NCI-H748 (cell line): ENCODE results near the gene RAB11A.

Experiments used
- DNase-seq: peaks from one replicate; lab custom pipeline; 2025; ENCODE audit not compliant: unreplicated experiment; lab: John Stamatoyannopoulos, UW

Gene RAB11A

GRCh38 chr15:65869126-65869953 lies at the start of gene RAB11A:
Gene RAB11A (plus strand): TSS chr15:65869491. CDS start chr15:65869586, 95 bp downstream.
- peak; percentile 96 for DNase-seq

DNA sequence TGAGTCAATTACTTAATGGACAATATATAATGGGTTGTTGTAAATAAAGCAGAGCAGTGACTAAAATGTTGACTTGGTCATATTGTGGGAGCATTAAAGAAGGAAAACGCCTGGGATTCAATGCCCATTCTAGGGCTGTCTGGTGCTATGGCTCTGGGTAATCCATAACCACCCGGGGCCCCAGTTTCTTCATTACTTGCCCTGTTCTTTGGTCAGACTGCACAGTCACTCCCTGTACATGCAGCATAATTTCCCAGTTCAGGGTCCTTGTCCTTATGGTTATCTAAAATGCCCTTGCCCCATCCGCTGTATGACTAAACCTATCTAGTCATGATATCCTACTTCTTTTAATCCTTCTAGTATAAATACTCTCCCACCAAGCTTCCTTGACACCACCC lies 49.7 kb upstream of the RAB11A start:
- peak; percentile 77 for DNase-seq

DNA sequence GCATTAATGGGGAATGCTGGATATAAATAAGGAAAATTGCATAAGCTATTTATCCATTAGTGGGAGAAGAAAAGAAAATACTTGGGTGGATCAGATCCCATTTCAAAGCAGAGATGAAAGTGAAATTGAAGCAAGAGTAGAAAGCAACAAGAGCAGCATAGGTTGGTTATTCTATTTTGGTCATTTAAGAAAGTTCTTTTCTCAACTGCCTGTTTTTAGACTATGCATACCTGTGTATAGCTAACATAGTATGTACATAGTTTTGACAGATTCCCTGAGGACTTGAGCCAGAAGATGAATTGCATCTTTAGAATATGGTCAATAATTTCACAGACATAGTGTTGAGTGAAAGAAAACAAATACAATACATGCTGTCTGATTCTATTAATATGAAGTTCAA lies 48.2 kb upstream of the RAB11A start:
- DNase-seq = no peak

DNA sequence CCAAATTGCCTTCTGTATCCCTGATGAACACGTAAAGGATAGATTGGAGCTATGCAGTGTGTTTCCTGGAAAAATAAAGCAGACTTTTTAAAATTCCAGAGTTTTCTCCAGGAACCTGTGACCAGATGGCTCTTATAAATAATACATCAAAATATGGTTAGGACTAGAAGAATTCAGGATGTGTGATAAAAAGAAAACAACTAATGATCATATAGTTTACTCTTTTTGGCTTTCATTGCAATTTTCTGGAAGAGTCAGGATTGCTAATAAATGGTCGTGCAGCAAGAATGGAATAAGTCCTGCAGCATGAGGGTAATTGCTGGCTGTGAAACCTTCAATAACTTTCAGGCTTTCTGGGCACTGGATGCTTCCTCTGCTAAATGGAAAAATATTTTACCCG lies 47.0 kb upstream of the RAB11A start:
- DNase-seq = no peak

GRCh38 chr15:65824031-65824743 lies 45.1 kb upstream of the RAB11A start:
- DNase-seq = peak; percentile 74

- no peak for DNase-seq
Observed at GRCh38 chr15:65824941-65825544, 44.2 kb upstream of the RAB11A start.

DNA sequence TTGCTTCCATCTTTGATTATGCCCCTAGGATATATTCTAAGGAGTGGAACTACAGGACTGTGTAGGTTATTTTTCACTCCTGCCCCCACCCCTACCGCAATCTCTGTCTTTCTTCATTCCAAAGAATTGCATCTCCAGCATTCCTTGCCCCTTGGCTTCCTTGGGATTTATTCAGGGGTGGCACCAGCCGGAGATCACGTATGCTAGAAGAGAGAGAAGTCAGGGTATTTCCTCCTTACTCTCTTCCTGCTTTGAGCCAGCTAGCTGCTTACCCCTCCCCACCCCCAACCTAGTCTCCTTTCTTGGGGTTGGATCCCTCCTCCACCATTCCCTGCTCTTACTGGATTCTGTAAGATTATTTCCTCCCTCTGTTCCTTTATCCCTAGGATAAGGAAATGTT lies 42.2 kb upstream of the RAB11A start:
- DNase-seq = no peak

- DNase-seq = no peak
Observed at GRCh38 chr15:65828585-65828984, 40.7 kb upstream of the RAB11A start.

- peak; percentile 63 for DNase-seq
Observed at GRCh38 chr15:65829130-65829764, 40.0 kb upstream of the RAB11A start.

DNA sequence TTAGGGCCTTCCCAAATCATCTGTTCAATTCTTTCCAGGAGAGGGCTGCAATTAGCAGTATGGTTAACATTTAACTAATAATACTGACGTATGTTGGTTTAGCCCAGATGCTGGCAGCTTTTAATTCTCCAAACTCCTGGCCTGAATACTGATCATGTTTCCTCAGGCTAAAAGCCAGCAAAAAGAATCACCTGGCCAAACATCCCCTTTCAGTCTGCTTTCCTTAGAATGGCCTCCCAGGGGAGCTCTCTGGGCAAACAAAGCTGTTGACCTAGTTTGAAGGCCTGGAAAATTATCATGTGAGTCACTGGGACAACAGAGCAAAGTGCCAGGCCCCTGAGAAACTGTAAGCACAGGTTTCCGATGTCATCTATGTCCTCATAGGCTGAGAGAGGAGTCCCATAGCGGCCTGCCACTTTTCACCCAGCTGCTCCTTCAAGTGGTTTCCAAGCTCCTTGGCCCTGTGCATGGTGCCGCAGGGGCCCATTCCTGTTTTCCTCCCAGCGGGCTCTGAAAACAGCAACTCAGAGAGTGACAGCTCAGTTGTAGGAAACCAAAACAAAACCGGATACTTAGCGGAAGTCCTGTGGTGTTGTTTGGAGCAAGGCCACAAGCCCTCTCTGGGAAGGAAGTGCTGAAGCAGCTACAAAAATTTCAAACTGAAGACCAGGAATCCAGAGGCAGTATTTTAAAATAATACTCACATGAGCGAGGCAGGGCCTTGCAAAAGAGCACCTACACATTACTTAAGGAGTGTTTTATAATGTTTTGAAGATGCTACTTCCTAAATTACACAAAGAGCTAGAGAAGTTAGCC lies 36.5 kb upstream of the RAB11A start:
- DNase-seq = peak; percentile 99

DNA sequence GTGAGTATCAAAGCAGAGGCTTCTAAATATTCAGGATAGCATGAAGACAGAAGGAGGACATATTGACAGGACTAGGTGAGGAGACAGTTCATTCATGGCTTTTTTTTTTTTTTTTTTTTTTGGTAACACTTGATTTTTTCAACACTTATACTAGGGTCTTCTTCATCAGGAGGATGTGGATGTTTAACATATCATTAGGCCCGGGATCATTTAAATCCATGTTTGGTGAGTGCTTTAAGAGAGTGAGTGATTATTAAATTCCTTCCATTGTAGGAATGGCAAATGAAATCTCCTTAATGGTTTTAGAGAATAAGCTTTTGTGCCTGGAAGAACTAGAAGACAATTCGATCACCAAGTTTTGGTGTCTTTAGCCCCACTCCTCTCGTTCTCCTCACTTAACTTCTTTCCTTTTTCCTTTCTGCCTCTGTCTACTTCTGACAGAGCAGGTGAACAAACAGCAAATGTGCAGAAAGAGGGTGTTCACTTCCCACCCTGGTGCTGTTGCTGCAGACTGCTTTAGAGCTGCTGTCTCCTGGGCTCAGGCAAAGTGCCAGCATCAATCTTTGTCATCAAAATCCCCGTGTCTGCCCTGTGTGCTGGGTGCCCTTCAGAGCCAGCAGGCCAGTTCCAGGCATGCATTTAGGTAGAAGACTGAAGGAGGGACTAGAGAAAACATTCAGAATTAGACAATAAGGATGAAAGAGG lies 35.6 kb upstream of the RAB11A start:
- peak; percentile 82 for DNase-seq

GRCh38 chr15:65834603-65835282 lies 34.5 kb upstream of the RAB11A start:
- no peak for DNase-seq

- DNase-seq = no peak
Observed at GRCh38 chr15:65835447-65835846, 33.8 kb upstream of the RAB11A start.

- DNase-seq = peak; percentile 35
Observed at GRCh38 chr15:65836665-65837064, 32.6 kb upstream of the RAB11A start.

GRCh38 chr15:65837301-65838294 lies 31.7 kb upstream of the RAB11A start:
- DNase-seq = no peak

- no peak for DNase-seq
Observed at GRCh38 chr15:65839354-65839901, 29.9 kb upstream of the RAB11A start.

GRCh38 chr15:65839985-65840384 lies 29.3 kb upstream of the RAB11A start:
- no peak for DNase-seq
